Measurements from ENCODE around the gene LYRM4. TPM values are rescaled to one million over a fixed set of nuclear protein-coding genes. Genes with fewer than 3 reads are reported as not detected.

LYRM4 gene
- total and polyA plus RNA-seq, 9 of the 15 experiments (the other 6 are each of a cell fraction or from before 2014, with no cell fraction given) = 24.2 to 69.4 (median 41.8) TPM

GRCh38 chr6:5261545-5262109 is 877 bp upstream of the LYRM4 start (continued):
- TF ChIP-seq CUX1 (CRISPR knock-in tag; IDR thresholded peaks at IDR 0.05) (no peak), ZNF282 (CRISPR knock-in tag; IDR thresholded peaks at IDR 0.05) (no peak), SMAD2 (IDR thresholded peaks at IDR 0.05; ENCODE audit: low read depth, low read length) (no peak), ZNF561 (CRISPR knock-in tag; conservative IDR thresholded peaks at IDR 0.05) (no peak), HMGN3 (IDR thresholded peaks at IDR 0.05; ENCODE audit: borderline replicate concordance, extremely low read depth, insufficient read length, low read depth, low read length) (no peak), CTCFL (IDR thresholded peaks at IDR 0.05; ENCODE audit: borderline replicate concordance, insufficient read depth, low read depth, low read length, poor library complexity, severe bottlenecking) (no peak), TBL1XR1 (IDR thresholded peaks at IDR 0.05; ENCODE audit: low read length in 2 of 2) (0 out of 4 replicates have a peak, but pooled peaks of 1 of the 2 experiments have one; percentile 7), SRF (CRISPR knock-in tag; IDR thresholded peaks at IDR 0.05) (no peak), E2F1 (CRISPR knock-in tag; IDR thresholded peaks at IDR 0.05) (no peak; the same call in 1 of the 2 replicates), MYBL2 (IDR thresholded peaks at IDR 0.05; ENCODE audit: low read depth) (no peak), MYBL2 (CRISPR knock-in tag; IDR thresholded peaks at IDR 0.05; ENCODE audit: borderline replicate concordance) (no peak), BRD9 (IDR thresholded peaks at IDR 0.05; ENCODE audit: low read depth, partially characterized antibody) (no peak), ZNF124 (CRISPR knock-in tag; IDR thresholded peaks at IDR 0.05) (no peak), CHD2 (IDR thresholded peaks at IDR 0.05; ENCODE audit: low read depth, low read length) (no peak), COPS2 (conservative IDR thresholded peaks at IDR 0.05) (no peak)
- TF ChIP-seq, protein P1, sequence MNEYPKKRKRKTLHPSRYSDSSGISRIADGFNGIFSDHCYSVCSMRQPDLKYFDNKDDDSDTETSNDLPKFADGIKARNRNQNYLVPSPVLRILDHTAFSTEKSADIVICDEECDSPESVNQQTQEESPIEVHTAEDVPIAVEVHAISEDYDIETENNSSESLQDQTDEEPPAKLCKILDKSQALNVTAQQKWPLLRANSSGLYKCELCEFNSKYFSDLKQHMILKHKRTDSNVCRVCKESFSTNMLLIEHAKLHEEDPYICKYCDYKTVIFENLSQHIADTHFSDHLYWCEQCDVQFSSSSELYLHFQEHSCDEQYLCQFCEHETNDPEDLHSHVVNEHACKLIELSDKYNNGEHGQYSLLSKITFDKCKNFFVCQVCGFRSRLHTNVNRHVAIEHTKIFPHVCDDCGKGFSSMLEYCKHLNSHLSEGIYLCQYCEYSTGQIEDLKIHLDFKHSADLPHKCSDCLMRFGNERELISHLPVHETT (CRISPR knock-in tag; conservative IDR thresholded peaks at IDR 0.05 in 1 of 2, IDR thresholded peaks at IDR 0.05 in 1 of 2) = no peak
- TF ChIP-seq, protein P2, sequence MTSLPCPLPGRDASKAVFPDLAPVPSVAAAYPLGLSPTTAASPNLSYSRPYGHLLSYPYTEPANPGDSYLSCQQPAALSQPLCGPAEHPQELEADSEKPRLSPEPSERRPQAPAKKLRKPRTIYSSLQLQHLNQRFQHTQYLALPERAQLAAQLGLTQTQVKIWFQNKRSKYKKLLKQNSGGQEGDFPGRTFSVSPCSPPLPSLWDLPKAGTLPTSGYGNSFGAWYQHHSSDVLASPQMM (CRISPR knock-in tag; IDR thresholded peaks at IDR 0.05) = no peak

Measured in K562 (cell line).